T1000 (cell line): ENCODE data around the gene RBP5.

Source experiments
- DNase-seq: peaks from one replicate; lab custom pipeline; 2025; ENCODE audit warnings: mixed read lengths; lab: John Stamatoyannopoulos, UW

Gene RBP5

DNA sequence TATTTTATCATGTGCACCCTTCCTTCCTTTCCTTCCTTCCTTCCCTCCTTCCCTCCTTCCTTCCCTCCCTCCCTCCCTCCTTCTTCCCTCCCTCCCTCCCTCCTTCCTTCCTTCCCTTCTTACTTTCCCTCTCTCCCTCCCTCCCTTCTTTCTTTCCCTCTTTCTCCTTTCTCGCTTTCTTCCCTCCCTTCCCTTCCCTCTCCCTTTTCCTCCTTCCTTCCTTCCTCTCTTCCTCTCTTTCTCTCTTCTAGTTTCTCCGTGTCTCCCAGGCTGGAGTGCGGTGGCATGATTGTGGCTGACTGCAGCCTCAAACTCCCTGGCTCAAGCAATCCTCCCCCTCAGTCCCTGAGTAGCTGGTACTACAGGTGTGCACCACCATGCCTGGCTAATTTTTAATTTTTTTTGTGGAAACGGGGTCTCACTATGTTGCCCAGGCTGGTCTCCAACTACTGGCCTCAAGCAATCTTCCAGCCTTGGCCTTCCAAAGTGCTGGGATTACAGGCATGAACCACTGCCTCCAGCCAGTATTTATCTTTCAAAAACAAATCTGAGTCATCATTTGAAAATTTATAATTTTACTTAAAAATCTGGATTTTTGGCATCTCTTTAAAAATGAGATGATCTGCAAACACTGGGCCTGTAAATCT, 27.5 kb downstream of the RBP5 start:
- DNase-seq: no peak

DNA sequence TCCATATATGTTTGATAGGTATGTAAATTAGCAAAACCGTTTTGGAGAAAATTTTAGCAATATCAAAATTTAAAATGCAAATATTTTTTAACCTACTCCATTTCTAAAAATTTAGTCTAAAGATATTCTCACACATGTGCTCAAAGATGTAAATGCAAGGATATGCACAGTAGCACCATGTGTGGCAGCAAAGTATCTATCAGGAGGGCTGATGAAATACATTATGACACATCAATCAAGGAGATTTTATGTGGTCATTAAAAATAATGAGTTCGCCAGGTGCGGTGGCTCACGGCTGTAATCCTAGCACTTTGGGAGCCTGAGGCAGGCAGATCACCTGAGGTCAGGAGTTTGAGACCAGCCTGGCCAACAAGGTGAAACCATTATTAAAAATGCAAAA, 28.4 kb downstream of the RBP5 start:
- no peak for DNase-seq

DNA sequence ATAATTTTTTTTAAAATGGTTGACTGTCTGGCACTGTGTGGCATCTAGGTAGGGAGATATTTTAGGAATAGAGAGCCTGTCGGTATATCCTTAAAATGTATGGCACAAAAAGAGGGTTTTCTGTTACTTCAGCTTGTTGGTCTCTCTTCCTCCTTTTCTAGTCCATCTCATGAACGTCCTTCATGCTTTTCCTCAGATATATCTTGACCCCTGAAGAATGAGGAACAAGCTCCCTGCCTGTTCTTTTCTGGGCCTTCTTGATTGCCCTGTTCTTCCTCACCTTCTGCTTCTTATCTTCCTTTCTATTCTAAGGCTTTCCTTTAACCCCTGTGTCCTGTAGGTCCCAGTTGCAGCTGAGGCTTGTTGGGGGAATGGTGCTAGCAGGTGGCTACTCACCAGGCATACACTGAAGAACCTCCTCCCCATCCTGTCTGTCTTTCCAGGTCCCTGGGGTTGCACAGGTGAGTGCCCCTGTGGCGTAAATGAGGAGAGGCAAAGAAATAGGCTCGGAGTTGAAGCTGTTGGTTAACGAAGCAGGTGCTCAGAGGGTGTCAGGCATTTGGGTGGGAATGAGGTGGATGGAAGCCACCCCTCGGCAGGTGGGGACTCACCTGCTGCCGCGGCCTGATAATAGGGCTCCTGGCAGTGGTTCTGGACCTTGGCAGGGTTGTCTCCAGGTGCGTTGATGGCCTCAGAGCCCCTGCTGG, 29.2 kb downstream of the RBP5 start:
- DNase-seq: no peak

DNA sequence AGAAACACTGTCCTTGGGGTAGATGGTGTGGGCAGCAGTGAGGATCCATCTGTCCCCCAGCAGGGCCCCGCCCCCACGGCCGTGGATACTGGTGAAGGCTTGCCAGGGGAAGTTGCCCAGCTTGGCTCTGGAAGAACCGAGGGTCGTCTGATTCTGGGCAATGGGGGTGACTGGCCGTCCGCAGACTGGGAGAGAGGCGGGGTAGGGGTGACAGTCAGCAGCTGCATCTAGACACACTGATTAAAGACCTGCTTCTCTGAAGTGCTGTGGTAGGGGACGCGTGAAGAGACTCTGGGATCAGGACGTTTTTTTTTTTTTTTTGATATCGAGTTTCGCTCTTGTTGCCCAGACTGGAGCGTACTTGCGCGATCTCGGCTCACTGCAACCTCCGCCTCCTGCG, 31.7 kb downstream of the RBP5 start:
- no peak for DNase-seq

DNA sequence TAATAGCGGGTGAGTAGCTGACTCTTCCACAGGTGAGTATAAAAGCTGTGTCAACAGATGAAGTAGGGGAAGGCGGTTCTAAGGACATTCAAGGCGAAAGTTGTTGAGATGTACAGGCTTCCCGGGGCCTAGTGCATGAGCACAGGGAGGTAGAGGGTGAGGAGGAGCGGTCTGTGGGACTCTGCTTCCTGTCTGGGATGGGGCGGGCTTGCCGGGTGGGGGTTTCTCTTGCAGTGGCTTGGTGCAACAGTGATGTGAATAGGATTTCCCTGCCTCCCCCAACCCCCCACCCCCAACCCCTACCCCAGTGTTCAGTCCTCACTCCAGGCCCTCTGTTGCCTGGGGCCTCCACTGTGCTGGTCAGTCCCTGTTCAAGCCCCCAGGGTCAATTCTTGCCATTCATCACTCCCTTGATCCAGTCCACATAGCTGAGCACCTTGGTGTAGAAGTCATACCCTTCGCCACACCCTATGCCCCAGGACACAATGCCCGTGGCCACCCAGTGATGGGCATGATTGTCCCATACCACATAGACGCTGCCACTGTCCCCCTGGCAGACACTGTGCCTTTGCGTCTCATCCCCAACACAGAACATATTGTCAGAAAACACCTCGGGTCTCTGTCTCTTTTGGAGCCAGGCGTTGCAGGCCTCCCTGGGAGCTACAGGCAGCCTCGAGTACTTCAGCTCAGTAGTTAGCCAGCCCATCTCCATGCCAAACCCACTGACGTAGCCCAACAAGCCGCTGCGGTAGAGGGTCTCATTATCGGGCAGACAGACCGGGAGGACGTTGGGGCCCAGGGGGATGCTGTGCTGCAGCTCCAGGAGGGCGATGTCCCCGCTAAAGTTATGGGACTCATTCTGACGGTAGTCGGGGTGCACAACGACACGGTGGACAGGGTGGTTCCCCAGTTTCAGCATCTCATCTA, 32.4 kb downstream of the RBP5 start:
- DNase-seq: no peak

DNA sequence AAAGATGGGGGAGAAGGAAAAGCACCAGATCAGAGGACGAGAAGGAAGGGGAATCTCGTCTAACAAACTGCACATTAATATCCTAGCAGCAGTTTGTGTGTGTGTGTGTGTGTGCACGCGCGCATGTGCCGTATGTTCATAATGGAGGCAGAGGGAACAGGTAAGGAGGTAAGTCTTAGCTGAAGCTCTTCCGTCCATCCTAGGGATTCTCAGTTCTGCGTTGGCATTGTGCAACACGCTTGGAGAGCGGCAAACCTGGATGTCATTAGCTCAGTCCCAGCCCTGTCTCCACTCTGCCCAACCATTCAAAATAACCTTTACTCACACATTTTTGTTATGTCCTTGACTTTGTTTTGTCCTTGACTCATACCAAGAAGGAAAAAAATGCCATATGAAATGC, 34.8 kb downstream of the RBP5 start:
- DNase-seq: no peak

DNA sequence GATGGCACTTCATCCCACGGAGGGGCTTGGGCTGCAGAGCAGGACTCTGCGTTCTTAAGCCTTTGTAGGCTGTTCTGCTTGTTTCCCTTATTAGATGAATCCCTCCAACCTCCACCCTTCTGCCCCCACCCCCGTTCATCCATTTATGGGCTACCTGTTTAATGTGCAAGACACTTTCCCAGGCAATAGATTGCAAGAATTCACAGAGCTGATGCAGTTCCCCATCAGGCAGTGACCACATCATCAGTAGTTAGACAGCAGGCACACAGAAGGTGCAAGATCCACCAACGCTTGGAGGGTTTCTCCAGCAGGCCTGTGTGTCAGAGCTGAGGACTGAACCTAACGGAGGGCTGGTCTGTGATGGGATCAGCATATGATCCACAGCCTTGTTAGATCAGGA, 35.2 kb downstream of the RBP5 start:
- no peak for DNase-seq

DNA sequence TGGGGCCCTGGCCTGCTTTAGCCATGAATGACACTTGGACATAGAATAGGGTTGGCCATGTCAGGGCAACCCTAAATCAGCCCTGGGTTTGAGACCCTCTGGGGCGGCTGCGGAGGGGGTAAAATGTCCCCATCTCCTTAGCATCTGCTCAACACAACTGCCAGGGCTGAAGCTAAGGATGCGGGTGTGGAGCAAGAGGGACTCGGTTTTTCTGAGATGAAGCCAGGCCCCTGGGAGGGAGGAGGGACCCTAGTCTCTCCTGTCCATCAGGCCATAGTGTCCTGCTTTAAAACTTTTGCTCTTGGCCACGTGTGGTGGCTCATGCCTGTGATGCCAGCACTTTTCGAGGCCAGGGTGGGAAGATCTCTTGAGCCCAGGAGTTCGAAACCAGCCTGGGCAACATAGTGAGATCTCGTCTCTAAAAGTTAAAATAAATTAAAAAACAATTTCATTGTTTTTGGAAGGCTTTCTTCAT, 35.7 kb downstream of the RBP5 start:
- DNase-seq: no peak

DNA sequence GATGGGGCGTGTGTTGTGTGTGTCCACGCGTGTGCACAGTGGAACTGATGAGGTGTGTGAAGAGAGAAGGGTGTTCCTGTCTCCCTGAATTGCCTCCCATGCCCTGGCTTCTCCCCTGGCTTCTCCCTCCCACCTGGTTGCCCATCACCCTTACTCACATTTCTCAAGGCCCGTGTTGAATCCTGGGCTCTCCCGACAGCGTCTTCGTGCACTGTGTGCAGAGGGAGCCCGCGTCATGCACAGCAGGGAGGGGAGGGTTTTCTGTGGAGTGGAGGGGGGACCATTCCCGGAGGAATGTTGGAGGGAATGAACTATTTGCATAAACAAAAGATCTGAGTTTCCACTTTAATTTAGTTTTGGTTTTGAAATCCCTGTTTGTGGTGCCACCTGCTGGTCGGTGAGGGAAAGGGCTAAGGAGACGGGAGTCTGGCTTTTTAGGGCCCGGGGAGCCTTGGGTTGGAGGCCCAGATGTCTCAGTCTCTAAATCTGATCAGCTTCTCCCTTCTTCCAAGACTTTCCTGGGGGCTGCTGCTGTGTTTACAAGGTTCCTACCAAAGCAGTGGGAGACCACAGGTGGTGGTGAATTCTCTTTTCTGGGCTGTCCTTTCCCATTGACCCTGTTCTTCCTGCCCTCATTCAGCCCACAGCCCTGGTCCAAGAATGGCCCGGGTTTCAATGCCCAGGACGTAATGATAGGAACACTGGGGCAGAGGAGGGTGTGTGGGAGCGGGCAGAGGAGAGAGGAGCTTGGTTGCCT, 36.3 kb downstream of the RBP5 start, which contains the start of gene C1R:
Gene C1R (minus strand): TSS at position 217 of the 757 bp plus-strand sequence. CDS start 57 bp downstream, at position 160.
- DNase-seq: peak; percentile 45

DNA sequence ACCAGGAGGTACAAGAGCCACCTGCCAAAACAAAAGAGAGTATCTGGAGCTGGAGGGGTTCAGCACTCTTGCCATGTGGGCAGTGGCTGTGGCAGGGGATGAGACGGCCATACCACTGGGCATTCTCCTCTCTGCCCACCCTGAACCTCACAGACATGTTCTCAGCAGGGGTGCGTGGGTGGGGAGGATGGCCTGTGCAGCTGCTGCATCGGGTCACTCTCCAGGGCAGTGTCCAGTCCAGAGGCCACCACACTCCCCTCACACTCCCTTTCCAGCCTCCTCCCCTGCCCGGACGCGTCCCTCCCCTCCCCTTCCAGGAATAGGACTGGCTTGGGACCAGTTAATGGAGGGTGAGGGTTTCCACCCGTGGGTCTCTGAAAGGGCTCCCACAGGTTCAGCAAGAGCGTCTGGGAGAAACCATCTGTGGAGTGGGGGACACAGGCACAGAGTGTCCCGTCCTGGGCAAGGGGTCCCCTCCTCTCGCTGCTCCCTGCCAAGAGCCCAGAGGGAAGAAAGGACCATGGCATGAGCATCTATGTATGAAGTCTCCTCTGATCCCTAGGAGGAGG, 36.9 kb downstream of the RBP5 start:
- DNase-seq: no peak

DNA sequence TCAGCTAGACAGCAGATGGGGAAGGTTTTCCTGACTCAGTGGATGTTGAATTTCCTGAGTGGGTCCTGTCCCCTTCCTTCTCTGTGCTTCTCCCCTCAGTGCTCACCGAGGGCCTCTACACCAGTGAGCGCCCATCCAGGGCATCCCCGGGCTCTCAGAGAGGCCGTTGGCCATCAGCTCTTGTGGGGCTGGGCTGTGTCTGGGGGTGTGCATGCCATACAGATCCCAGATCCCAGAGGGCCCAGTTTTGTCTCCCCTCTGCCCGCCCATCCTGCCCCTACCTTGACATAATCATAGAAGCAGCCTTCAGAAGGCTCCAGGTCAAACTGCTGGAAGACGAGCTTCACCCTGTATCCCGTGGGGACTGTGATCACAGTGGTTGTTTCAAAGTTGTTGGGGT, 37.5 kb downstream of the RBP5 start:
- no peak for DNase-seq

DNA sequence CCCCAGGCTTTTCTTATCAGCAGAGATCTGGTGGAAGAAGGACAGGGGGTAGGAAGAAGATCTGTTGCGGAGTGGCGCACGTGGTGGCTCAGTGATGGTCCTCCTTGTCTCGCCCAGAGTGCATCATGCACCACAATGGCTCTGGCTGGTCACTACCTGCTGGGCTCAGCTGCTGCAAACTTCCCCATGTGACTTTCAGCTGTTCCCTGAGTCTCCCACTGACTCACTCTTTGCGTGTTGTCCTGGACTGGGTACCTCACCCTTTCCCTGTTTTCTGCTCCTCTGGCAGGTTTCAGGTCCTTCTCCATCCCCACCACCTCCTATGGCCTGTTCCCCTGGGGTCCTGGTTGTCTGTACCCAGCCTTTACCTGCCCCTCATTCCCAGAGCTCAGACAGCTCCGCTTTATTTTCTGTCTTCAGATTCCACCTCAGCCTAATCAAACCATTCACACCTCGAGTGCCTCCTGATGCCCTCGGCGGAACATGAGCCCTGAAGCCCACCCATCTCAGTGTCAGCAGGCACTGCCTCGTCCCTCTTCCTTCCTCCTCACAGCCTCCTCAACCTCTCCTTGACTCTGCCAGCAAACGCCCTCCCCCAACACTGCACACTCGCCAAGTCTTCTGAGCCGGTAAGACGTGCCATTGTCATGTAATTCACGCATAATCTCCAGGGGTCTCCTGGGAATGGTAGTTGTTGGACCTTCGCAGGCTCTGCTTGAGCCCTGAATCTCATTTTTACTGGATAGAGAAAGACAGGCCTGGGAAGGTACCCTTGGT, 38.3 kb downstream of the RBP5 start:
- no peak for DNase-seq

DNA sequence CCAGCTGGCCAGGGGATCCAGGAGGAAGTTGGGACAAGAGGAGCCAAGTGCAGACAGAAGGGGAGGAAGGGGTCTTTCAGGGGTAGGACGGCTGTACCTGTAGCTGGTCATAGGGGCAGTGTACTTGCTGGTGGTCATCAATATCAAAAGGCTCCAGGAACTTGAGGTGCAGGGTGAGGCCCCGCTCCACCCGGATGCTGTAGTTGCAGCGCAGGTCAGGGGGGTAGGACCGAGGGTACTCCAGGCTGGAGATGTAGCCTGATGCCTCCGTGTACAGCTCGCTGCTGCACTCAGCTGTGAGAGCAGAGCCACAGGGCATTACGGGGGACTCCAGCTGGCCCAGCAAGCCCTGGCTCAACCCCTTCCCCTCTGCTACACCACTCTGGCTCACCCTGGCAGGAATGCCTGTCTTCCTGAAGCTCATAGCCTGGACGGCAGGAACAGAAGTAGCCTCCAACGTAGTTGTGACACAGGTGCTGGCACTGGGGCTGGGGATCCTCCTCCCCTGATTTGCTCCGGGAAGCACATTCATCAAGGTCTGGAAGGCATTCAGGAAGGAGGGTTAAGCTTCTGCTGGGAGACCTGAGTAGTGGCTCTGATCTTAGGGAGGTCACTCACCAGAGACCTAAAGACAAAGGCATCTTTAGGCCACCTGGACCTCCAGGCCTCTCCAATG, 39.4 kb downstream of the RBP5 start:
- DNase-seq: no peak

DNA sequence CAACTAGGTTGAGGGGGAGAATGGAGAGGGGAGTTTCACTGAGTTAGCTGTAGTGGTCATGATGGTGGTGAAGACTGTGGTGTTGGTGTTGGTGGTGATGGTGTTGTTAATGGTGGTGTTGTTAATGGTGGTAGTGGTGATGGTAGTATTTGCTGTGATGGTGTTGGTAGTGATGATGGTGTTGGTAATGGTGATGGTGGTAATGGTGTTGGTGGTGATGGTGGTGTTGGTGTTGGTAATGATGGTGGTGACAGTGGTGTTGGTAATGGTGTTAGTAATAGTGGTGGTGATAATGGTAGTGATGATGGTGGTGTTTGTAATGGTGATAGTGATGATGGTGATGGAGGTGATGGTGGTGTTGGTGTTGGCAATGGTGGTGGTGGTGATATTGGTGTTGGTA, 45.6 kb downstream of the RBP5 start:
- DNase-seq: no peak

DNA sequence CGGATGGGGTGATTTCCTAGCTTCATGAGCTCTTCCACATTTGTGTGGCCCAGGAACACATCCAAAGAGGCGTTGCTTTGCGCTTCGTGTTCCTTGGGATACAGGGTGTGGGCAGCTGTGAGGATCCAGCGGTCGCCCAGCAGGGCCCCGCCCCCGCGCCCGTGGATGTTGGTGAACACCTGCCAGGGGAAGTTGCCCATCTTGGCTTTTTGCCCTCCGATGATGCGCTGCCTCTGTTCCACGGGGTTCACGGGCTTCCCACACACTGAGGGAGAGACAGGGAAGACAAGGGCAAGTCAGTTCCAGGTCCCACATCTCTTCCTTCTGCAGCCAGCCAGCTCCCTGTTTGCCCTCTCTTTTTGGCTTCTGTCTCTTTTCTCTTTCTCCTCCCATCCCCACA, 47.7 kb downstream of the RBP5 start:
- DNase-seq: no peak

DNA sequence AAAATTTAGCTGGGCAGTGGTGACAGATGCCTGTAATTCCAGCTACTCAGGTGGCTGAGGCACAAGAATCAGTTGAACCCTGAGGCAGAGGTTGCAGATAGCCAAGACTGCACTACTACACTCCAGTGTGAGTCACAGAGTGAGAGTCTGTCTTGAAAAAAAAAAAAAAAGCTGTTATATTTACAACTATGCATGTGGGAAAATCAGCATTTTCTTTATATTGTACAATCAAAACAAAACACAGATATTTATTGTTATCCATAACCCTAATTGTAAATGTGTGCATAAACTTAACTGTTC, 48.9 kb downstream of the RBP5 start:
- DNase-seq: no peak

DNA sequence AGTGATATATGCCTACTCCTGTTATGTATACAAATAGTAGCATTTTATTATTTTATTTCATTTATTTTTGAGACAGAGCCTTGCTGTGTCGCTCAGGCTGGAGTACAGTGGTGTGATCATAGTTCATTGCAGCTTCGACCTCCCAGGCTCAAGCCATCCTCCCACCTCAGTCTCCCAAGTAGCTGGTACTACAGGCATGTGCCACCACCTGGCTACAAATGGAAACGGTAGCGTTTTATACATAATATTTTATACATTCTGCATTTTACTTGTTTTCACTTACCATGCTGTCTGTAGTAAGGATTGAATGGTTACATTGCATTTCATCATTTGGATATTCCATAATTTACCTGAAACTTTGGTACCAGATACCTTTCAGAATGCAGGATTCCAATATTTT, 50.5 kb downstream of the RBP5 start:
- no peak for DNase-seq

DNA sequence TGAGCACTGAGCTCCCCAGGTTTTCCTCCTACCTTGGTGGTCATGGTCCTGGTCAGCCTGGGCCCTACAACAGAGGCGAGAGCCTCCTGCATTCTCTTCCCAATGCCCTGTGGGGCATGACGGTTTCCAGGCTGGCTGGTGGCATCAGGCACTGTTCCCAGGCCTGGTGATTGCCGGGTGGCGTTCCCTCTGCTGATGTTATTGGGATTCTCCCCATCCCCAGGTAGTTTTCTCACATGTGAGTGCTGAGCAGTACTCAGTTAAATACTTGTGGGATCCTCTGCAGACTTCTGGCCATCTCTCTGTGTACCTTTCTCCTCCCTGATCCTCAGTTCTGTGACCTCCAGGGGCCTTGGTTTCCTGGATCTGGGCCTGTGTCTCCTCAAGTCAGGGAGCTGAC, 52.2 kb downstream of the RBP5 start:
- no peak for DNase-seq

DNA sequence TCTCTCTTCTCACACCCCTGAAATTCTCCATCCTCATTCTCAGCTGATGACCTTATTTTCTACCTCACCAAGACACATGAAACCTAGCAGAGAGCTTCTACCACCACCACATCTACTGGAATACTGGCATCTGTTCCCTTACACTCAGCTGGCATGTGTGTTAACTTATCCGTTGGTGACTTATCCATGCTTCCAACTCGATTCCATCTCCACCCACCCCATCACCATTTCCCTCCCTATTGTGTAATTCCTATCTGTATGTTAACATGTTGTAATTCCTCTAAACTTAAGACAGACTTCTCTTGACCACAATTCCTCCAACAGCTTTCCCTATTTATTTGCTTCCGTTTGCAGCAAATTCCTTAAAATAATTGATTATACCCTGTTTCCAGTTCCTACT, 52.8 kb downstream of the RBP5 start:
- DNase-seq: no peak

DNA sequence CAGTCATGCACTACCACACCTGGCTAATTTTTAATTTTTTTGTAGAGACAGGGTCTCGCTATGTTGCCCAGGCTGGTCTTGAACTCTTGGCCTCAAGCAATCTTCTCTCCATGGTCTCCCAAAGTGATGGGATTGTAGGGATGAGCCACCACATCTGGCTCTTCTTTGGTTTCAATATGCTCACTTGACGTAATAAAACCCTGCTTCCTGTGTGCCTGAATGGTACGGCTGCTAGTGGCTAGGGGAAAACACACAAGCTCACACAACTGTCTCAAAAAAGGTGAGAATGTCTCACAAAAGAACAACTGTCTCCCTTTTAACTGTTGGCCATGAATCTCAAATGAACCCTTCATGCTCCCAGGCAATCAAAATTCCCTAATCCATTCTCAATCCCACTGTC, 53.2 kb downstream of the RBP5 start:
- no peak for DNase-seq
